ENCODE measurements around the gene HIPK2.
"Not testable (repeated sequence)": the region's sequence is repeated elsewhere in the genome, so short reads cannot be mapped to it uniquely, and the experiment has no call there.

Gene HIPK2

DNA sequence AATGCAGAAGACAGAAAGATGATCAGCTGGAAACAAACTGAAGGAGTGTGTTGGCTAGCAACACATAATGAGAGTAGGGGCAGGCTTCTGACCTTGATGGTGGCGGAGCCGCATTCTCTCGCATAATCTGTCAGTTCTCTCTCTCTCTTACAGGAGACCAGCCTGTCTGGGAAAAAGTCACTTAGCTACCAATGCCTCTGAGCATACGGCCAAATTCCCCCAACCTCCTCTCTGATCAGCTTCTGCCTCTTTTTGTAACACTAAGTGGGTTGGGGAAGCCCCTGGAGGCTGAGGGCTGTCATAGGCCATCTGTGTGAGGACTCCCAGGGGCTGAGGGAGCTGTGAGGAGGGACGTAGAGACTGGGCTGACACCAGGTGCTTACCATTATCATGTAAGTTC is 104.6 kb downstream of the HIPK2 start:
- H3K9ac ChIP-seq = no peak overlapping the region
- H3K9me3 ChIP-seq = peaks cover under 1% of the 10 kb centered on the region; the same call in 1 of the 2 replicates
- TF ChIP-seq Cebpa-rat (IDR thresholded peaks at IDR 0.05) = no peak
- H3K27ac ChIP-seq = no peak overlapping the region
- no peak overlapping the region for H3K4me3 ChIP-seq
- peaks cover 24% of the 10 kb centered on the region for H3K4me1 ChIP-seq
- H3K4me2 ChIP-seq = peak overlapping the region; percentile 2; the same call in 1 of the 2 replicates
- peaks cover 2% of the 10 kb centered on the region; the same call in 1 of the 2 replicates for H3K27me3 ChIP-seq
- 0 out of 2 replicates have a peak, but pooled peaks cover 17% of the 10 kb centered on the region for H4K20me1 ChIP-seq
- H3K36me3 ChIP-seq = peaks cover 32% of the 10 kb centered on the region

DNA sequence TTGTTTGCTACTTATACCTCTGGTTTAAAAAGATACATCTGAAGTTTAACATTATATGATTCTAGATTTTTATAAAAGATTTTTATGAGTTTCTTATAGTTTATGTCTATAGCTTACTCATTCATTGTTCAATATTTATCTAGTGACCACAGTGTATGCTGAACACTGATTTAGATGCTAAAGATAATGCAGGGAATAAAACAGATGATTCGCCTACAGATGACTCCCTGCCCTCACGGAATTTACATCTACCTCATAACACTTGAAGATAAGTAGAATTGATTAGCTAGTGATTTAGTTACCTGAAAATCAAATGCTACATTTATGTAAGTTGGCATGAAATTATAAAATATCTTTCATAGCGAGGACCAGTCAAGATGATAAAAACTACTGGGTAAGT is 105.8 kb downstream of the HIPK2 start:
- H3K27ac ChIP-seq = no peak overlapping the region
- H3K36me3 ChIP-seq = peaks cover 35% of the 10 kb centered on the region
- H3K4me3 ChIP-seq = no peak overlapping the region
- TF ChIP-seq Cebpa-rat (IDR thresholded peaks at IDR 0.05) = no peak
- 0 out of 2 replicates have a peak, but pooled peaks cover 17% of the 10 kb centered on the region for H4K20me1 ChIP-seq
- H3K27me3 ChIP-seq = peaks cover 2% of the 10 kb centered on the region; the same call in 1 of the 2 replicates
- no peak overlapping the region for H3K9ac ChIP-seq
- H3K9me3 ChIP-seq = no peaks in the 10 kb centered on the region
- H3K4me1 ChIP-seq = peaks cover 24% of the 10 kb centered on the region
- no peak overlapping the region for H3K4me2 ChIP-seq

DNA sequence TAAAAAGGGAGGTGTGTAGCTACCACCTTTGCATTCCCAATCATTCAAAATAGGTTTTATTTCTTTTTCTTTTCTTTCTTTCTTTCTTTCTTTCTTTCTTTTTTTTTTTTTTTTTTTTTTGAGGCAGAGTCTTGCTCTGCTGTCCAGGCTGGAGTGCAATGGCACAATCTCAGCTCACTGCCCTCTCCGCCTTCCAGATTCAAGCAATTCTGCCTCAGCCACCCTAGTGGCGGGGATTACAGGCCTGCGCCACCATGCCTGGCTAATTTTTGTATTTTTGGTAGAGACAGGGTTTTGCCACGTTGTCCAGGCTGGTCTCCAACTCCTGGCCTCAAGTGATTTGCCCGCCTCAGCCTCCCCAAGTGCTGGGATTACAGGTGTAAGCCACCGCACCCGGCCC is 107.1 kb downstream of the HIPK2 start:
- not testable (repeated sequence) for H3K4me2 ChIP-seq, H3K27ac ChIP-seq, H3K9ac ChIP-seq, H3K9me3 ChIP-seq, H3K4me3 ChIP-seq, H3K27me3 ChIP-seq
- peaks cover 24% of the 10 kb centered on the region for H3K4me1 ChIP-seq
- peaks cover 37% of the 10 kb centered on the region for H3K36me3 ChIP-seq
- H4K20me1 ChIP-seq = 0 out of 2 replicates have a peak, but pooled peaks cover 11% of the 10 kb centered on the region

DNA sequence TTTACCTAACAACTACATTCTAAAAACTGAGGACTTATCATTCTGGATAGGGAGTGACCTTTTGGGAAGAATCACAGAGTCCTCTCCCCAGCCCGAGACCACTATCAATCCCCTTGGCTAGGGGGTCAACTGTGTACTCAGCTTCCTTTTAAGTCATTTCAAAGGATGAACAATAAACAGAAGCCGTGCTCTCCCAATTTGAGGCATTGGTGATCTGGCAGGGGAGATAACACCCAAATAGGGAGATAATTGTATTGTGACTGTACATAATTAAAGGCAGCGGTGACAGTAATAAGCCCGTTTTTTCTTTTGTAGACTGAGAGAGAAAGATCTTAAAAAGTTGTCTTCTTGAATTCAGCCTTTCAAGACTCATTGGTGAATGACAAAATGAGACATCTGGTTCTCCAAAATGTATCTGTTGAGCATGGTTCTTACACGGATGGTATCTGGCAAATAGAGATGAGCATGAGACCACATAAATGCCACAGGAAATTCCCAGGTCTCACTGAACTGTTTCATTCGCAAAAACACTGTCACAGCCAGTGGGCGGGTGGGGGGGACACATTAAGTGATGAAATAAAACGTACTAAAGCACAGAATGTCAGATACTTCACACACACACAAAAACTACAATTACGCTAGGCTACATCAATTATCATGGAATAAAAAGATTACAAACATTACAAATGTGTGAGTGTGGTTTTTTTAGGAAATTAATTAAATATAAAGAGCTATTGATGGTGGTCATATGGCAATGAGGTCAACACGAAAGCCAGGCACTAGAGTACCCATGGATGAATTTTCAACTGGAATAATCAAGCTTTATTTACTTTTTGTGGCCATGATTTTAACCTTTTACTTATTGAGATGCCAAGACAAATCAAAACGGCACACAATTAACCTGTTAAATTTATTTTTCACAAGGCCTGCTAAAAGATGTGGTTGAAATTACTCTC is 108.4 kb downstream of the HIPK2 start:
- Histone ChIP-seq H3K4me2 (no peak overlapping the region), H3K9me3 (no peaks in the 10 kb centered on the region), H3K4me1 (peaks cover 24% of the 10 kb centered on the region), H3K36me3 (peaks cover 37% of the 10 kb centered on the region; the same call in 1 of the 2 replicates), H3K27ac (no peak overlapping the region), H3K9ac (no peak overlapping the region), H4K20me1 (0 out of 2 replicates have a peak, but pooled peaks cover 5% of the 10 kb centered on the region), H3K4me3 (no peak overlapping the region), H3K27me3 (no peaks in the 10 kb centered on the region)
- TF ChIP-seq Cebpa-rat (IDR thresholded peaks at IDR 0.05) = no peak

GRCh38 chr7:139667377-139667776 is 110.4 kb downstream of the HIPK2 start:
- Histone ChIP-seq H3K4me1 (peaks cover 15% of the 10 kb centered on the region), H3K4me2 (no peak overlapping the region), H3K27me3 (no peaks in the 10 kb centered on the region), H3K36me3 (peaks cover 50% of the 10 kb centered on the region), H3K9ac (no peak overlapping the region), H3K9me3 (no peaks in the 10 kb centered on the region), H3K4me3 (no peak overlapping the region), H3K27ac (no peak overlapping the region), H4K20me1 (0 out of 2 replicates have a peak, but pooled peaks cover 5% of the 10 kb centered on the region)
- TF ChIP-seq Cebpa-rat (IDR thresholded peaks at IDR 0.05) = no peak

GRCh38 chr7:139666501-139666900 is 111.3 kb downstream of the HIPK2 start:
- no peak for TF ChIP-seq Cebpa-rat (IDR thresholded peaks at IDR 0.05)
- H3K36me3 ChIP-seq = peaks cover 48% of the 10 kb centered on the region
- no peak overlapping the region for H3K4me3 ChIP-seq
- no peak overlapping the region for H3K4me2 ChIP-seq
- no peak overlapping the region for H3K9ac ChIP-seq
- H3K9me3 ChIP-seq = no peaks in the 10 kb centered on the region
- H3K27me3 ChIP-seq = no peaks in the 10 kb centered on the region
- H4K20me1 ChIP-seq = 0 out of 2 replicates have a peak, but pooled peaks cover 5% of the 10 kb centered on the region
- H3K27ac ChIP-seq = no peak overlapping the region
- peaks cover 15% of the 10 kb centered on the region for H3K4me1 ChIP-seq

GRCh38 chr7:139664434-139664833 is 113.4 kb downstream of the HIPK2 start:
- Histone ChIP-seq H4K20me1 (no peaks in the 10 kb centered on the region), H3K4me2 (no peak overlapping the region)

GRCh38 chr7:139663608-139664177 is 114.1 kb downstream of the HIPK2 start:
- no peak overlapping the region for H3K4me2 ChIP-seq
- no peak overlapping the region for H3K9ac ChIP-seq
- no peak overlapping the region for H3K4me3 ChIP-seq
- H3K27ac ChIP-seq = no peak overlapping the region
- H3K9me3 ChIP-seq = no peaks in the 10 kb centered on the region
- H4K20me1 ChIP-seq = no peaks in the 10 kb centered on the region
- TF ChIP-seq Cebpa-rat (IDR thresholded peaks at IDR 0.05) = no peak
- peaks cover 25% of the 10 kb centered on the region for H3K4me1 ChIP-seq
- peaks cover 51% of the 10 kb centered on the region for H3K36me3 ChIP-seq
- H3K27me3 ChIP-seq = no peaks in the 10 kb centered on the region

More at GRCh38 chr7:139664434-139664833, 113.4 kb downstream of the HIPK2 start:
- Histone ChIP-seq H3K9me3 (no peaks in the 10 kb centered on the region), H3K36me3 (peaks cover 47% of the 10 kb centered on the region), H3K9ac (no peak overlapping the region), H3K4me1 (peaks cover 25% of the 10 kb centered on the region), H3K4me3 (no peak overlapping the region), H3K27ac (no peak overlapping the region), H3K27me3 (no peaks in the 10 kb centered on the region)
- 0 out of 2 replicates have a peak, but pooled peaks have one; percentile 13 for TF ChIP-seq Cebpa-rat (IDR thresholded peaks at IDR 0.05)

GRCh38 chr7:139661903-139662302 is 115.9 kb downstream of the HIPK2 start:
- Histone ChIP-seq H3K4me1 (peaks cover 24% of the 10 kb centered on the region), H3K36me3 (peaks cover 56% of the 10 kb centered on the region), H3K27me3 (no peaks in the 10 kb centered on the region), H3K4me2 (no peak overlapping the region), H4K20me1 (no peaks in the 10 kb centered on the region), H3K9me3 (no peaks in the 10 kb centered on the region), H3K27ac (no peak overlapping the region), H3K4me3 (no peak overlapping the region), H3K9ac (no peak overlapping the region)
- TF ChIP-seq Cebpa-rat (IDR thresholded peaks at IDR 0.05) = no peak

DNA sequence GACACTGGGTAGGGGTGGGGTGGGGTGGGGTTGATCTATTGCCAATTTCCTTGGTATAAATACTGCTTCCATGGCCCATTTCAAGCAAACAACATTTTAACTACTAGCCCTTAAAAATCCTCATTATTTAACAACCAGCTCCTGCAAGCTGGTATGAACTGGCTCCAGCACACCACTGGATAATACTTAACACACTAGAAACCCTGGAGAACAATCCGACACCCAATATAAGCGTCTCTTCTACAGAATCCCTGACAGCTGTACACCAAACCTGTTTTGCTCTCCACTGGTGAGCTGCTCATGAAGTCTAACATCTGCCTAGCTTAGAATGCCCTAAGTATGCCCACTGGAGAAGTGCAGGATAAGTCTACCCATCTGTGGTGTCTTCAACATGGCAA is 116.8 kb downstream of the HIPK2 start:
- no peak for TF ChIP-seq Cebpa-rat (IDR thresholded peaks at IDR 0.05)
- Histone ChIP-seq H3K9me3 (no peaks in the 10 kb centered on the region), H3K4me2 (peak overlapping the region; percentile 22; the same call in 1 of the 2 replicates), H3K27ac (no peak overlapping the region), H3K9ac (no peak overlapping the region), H3K4me3 (no peak overlapping the region), H3K4me1 (peaks cover 25% of the 10 kb centered on the region), H3K27me3 (no peaks in the 10 kb centered on the region), H3K36me3 (peaks cover 50% of the 10 kb centered on the region), H4K20me1 (no peaks in the 10 kb centered on the region)

Data from BLaER1 (cell line).